GM12892 (cell line): ENCODE results near the gene TCP11.

ENCODE experiments used
- POLR2A ChIP-seq: IDR thresholded peaks from 2 replicates; pipeline ENCODE4 v1.6.1; 2011; ENCODE audit warnings: low read depth, low read length, control low read depth
- POLR2AphosphoS5 ChIP-seq: IDR thresholded peaks from 2 replicates; pipeline ENCODE4 v1.6.1; 2011; ENCODE audit warnings: low read depth, low read length, control low read depth
- TAF1 ChIP-seq: IDR thresholded peaks from 2 replicates; pipeline ENCODE4 v1.6.1; 2011; ENCODE audit warnings: low read depth, mild to moderate bottlenecking, control low read depth, low read length, borderline replicate concordance

DNA sequence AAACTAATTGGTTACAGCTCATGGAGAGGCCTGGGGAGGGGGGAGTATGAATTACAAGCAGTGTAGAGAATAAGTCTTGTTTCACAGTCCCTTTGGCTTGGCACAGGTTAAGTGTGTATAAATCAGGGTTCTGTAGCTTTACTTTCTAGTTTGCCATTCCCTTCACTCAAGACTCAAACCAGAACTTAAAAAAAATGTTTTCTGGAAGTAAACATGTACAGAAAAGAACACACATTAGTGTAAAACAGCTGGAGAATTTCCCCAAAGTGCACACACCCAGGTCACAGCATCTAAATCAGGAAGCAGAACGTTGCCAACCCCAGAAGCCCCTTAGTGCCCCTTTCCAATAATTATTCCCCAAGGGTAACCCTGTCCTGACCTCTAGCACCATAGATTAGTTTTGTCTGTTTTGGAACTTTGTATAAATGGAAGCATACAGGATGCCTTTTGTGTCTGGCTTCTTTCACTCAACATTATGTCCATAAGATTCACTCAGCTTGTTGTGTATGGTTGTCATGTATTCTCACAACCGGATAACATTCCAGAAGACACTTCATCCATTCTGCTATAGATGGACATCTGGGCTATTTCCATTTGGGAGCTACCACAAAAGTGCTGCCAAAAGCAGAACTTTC is 38.9 kb upstream of the TCP11 start:
- TF ChIP-seq POLR2A, result no peak
- no peak for TF ChIP-seq POLR2AphosphoS5
- TF ChIP-seq TAF1, result no peak
